LNCAP (cell line): Measurements from ENCODE around the gene CYB5A.

Experiments
- CTCF ChIP-seq: fragments of 450-650 bp; IDR thresholded peaks from 2 replicates; pipeline ENCODE4 v1.5.1; 2017; ENCODE audit warnings: mild to moderate bottlenecking

Gene CYB5A

GRCh38 chr18:74257083-74257482, 34.7 kb downstream of the CYB5A start:
- no peak for TF ChIP-seq CTCF

- TF ChIP-seq CTCF = no peak
Observed at GRCh38 chr18:74256190-74256589, 35.6 kb downstream of the CYB5A start.

- TF ChIP-seq CTCF = no peak
Observed at GRCh38 chr18:74255131-74255616, 36.6 kb downstream of the CYB5A start.

GRCh38 chr18:74252039-74252395, 39.7 kb downstream of the CYB5A start:
- no peak for TF ChIP-seq CTCF

- no peak for TF ChIP-seq CTCF
Observed at GRCh38 chr18:74251297-74252038, 40.3 kb downstream of the CYB5A start.

- no peak for TF ChIP-seq CTCF
Observed at GRCh38 chr18:74250131-74250530, 41.6 kb downstream of the CYB5A start.

GRCh38 chr18:74249181-74249968, 42.4 kb downstream of the CYB5A start:
- no peak for TF ChIP-seq CTCF
